Fibroblast of skin of back (primary cell): ENCODE measurements around the gene ARL8B.
A peak's percentile ranks its signal among the peaks of the same experiment; 100 is the strongest.

Experiments used
- DNase-seq: peaks from one replicate; pipeline ENCODE4 v3.0.0-alpha.2; 2013

Gene ARL8B

DNA sequence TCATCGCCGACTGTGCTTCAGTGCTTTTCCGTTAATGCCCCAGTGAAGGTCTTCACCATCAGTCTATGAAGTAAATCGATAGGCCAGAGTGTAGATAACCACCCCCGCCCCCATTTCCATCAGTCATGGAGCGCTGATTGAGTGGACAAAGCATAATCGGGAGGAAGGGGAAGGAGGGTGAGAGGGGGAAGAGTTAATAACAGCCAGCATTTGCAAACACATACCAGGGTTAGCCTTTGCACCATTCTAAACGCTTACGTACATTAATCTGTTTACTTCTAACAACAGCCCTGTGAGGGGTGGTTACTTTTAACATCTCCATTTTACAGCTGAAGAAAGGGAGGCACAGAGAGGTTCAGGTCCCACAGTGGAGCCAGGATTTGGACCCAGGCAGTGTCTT, 92.3 kb downstream of the ARL8B start:
- no peak for DNase-seq

DNA sequence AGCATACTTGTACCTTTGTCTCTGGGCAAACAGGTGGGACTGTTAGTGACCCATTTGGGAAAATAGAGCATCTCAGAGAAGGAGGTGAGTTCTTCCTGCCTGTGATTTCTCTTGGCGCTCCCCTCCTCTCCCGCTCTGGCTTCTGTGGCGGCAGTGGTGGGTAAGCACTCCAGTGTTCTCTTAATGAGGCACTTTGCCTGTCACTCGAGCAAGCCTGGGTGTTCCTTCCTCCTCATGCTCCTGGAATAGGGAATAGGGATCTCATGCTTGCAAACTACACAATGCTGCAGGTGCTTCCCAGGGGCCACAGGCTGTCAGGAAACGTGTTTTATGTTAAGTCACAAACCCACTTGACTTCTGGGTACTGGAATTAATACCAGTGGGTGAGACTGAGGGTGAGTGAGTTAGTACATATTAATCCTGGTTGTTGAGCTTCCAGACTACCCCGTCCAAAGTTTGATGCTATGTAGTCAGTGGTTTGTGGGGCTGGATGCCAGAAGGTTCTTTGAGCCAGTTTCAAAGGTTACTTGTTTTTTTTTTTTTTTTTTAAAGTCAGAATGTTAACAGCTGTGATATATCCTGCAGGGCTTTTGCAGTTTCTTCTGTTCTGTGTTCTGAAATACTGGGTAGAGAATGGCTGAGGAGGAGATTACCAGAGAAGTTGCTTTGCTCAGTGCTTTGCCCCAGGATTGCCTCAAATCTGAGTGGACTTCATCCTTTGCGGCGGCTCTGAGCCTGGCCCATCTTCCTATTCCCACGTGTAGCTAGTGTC, 95.9 kb downstream of the ARL8B start:
- no peak for DNase-seq

DNA sequence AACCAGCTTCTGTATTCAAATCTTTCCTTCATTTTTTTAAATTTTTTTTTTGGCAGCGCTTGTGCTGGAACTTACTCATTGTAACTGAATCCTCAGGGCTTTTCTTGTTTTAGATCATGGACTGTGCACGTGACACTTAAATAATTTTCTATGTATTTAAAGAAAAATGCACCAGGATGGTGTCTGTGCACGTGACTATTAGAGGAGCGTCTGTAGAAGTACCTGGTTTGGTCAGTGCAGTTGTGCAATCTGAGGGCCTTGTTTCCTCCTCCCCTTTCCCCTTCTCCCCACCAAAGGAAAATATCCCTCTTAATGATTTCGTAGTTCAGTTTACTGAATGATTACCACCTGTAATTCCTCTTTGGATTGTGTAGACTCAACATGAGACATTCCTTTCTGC, 96.7 kb downstream of the ARL8B start:
- DNase-seq, result no peak

DNA sequence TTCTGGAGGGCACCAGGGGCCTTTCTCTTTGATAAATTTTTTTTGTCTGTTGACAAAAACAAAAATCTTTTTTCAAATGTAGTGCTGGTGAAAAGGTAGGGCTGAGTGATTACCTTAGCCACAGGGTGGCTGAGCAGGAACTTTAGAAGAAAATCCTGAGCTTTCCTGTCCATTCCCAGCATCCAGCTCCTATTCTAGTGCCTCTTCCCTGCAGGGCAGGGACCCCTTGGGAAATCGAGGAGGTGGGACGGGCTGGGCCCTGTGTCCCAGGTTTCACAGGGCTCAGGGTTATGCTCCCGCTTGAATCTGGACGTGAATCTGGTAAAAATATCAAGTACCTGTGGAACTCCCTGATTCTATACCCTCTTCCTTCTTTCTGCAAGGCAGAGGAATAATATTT, 97.1 kb downstream of the ARL8B start:
- DNase-seq, result no peak

DNA sequence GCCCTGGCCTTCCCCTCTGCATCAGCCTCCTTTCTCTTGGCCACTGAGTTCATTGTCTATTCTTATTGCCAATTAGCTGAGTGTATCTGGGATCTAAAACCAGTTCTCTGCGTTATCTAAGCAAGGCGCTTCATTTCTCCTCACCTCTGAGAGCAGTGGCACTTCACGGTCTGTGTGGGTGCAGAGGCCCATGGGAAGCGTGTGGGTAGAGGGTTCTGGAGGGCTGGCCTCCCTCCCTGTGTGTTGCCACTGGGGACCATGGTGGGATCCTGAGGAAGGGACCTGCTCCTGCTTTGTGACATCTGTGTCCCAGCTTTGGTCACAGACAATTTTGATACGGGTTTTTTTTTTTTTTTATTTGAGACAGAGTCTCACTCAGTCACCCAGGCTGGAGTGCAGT, 98.1 kb downstream of the ARL8B start:
- DNase-seq, result no peak

DNA sequence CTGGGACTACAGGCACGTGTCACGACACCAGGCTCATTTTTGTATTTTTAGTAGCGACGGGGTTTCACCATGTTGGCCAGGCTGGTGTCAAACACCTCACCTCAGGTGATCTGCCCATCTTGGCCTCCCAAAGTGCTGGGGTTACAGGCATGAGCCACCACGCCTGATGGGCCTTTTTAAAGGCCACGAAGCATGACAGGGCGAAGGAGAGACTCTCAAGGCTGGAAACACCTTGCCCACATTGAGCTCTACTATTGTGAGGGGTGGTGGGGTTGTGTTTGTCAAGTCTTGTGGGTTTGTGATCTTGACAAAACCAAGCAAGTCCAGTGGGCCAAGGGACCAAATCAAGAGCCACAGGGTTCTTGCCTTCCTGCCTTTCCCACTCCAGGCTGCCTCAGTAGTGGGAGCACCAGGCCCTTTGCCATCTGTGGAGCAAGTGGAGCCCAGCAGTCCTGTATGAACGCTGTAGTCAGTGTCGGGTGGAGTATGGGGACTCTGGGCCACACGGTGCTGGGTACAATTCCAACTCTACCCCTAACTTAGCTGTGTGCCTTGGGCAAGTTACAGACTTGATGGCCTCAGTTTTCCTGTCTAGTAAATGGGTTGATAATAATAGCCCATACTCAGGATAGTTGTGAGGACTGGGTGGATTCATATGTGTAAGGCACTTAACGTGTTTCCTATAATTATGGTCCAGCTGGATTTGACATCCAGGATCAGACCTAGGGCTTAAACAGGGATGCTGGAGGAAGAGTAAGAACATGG, 98.8 kb downstream of the ARL8B start:
- no peak for DNase-seq

DNA sequence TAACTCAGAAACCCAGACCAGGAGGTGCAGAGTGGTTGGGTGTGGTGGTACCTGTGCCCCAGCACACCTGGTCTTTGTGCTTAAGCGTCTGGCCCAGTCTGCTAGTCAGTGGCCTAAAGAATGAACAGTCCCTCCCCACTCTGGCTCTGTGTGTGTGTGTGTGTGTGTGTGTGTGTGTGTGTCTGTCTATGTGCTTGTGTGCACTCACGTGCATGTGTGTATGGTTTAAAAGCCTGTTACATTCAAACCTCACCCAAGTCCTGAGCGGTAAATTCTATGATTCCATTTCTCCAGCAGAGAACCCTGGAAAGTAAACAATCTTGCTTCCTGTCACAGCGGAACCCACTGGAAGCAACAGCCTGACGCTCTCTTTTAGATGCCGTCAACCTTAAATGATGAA, 99.6 kb downstream of the ARL8B start:
- no peak for DNase-seq

DNA sequence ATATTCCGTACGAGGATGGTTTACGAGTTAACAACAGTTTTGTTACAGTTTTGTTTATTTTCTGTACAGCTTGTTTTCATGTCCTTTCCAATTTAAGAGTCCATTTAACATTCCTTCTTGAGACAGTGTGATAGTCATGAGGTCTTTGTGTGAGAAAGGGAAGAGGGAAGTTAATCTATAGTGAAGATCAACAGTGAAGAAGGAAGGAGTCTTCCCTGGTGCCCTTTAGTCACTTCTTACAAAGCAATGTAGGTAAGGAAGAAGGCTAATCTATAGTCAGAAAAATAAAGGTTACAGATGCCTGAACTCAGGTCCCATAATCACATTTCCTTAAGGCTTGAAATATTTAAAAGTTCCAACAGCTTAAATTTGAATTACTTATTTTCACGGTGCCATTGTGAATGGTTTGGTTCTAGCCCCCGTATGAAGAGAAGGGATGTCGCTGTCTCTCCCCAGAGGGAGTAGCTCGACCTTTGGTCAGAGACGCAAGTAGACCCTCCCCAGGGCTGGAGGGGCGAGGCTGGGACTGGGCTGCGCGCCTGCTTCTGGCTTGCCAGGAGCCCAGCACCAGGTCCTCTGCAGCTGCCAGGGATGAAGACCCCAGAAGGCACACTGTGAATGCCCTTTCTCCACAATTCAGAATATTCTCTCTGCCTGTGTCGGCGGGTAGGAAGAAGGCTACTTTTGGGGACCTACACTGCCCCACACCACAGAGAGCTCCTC, 100.4 kb downstream of the ARL8B start:
- DNase-seq, result no peak

DNA sequence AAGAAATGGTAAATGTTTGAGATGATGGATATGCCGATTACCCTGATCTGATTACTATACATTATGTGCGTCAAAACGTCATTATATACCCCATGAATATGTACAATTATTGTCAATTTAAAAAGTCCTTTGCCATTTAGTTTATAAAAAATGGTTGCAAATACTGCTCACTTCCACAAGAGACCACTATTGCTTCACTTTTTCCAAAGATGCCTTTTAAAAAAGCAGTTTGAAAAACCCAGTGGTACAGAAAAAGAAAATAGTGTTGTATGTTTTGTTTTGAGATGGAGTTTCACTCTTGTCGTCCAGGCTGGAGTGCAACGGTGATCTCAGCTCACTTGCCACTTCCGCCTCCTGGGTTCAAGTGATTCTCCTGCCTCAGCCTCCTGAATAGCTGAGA, 104.7 kb downstream of the ARL8B start:
- peak; percentile 32 for DNase-seq

DNA sequence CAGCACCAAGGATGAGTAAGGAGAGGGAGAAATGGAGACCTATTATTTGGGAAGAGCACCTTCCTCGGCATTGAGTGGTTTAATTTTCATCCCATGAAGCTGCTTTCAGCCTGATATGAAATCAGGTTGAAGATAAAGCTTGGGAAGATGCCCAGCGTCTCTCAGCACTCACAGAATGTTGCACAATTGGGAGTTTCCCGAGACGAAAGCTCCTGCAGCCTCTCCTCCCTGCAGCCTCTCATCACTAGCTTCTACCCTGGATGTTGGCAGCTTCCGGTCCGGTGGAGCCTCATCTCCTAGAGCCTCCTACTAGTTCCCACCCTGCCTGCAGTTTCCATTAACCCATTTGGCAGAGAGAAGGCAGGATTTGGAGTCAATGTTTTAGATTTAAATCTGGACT, 105.7 kb downstream of the ARL8B start:
- DNase-seq, result no peak

DNA sequence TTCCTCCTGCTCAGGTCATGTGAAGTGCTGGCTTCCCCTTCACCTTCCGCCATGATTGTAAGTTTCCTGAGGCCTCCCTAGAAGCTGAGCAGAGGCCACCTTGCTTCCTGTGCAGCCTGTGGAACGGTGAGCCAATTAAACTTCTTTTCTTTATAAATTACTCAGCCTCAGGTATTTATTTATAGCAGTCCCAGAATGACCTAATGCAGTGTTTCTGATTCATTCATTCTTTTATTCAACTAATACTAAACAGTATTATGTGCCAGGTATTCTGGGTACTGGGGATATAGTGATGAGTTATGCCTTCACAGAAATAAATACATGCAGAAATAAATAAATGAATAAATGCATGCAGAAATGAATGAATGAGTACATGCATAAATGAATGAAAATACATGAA, 107.3 kb downstream of the ARL8B start:
- no peak for DNase-seq
